CD4-positive, alpha-beta T cell treated with Interferon gamma for 1 hour (primary cell): ENCODE measurements around the gene FNBP1L.

Experiments
- DNase-seq: peaks from one replicate; pipeline ENCODE4 v3.0.0-alpha.2; 2020

The FNBP1L gene

DNA sequence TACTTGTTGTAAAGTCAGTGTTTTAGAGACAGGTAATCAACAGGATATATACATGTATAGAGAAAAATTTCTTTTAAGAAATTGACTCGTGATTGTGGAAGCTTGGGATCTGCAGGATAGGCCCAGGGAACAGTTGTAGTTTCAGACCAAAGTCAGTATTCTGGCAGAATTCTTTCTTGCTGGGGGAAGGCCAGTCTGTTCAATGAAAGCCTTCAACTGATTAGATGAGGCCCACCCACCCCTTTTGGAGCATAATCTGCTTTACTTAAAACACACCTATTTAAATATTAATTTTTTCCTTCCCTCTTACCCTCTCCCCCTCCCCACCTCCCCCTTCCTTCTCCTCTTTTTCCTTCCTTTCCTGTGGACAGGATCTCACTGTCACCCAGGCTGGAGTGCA lies 48.0 kb downstream of the FNBP1L start:
- no peak for DNase-seq

DNA sequence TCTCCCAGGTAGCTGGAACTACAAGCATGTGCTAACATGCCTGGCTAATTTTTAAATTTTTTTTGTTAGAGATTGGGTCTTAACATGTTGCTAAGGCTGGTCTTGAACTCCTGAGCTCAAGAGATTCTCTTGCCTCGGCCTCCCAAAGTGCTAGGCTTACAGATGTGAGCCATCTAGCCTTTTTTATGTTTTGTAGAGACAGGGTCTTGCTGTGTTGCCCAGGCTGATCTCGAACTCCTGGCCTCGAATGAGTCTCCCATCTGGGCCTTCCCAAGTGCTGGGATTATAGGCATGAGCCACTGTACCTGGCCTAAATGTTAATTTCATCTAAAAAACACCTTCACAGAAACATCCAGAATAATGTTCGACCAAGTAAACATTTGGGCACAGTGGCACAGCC lies 48.6 kb downstream of the FNBP1L start:
- no peak for DNase-seq

DNA sequence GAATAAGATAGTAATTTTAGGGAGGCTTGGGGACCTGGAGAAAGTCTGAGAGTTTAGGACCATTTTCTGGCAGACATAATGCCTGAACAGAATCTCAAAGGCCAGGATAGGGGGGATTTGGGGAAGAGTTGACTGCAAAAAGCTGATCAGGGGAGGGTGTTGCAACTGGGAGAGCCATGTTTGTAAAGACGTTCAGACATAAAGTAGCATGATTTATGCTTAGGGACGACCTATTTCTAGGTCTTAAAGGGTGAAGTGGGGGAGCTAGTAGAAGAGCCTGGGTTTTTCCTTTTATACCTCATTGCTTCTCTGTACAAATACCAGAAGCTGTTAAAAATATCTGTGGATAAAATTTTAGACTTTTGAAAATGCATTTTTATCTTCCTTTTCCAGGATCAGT lies 51.2 kb downstream of the FNBP1L start:
- DNase-seq = no peak

DNA sequence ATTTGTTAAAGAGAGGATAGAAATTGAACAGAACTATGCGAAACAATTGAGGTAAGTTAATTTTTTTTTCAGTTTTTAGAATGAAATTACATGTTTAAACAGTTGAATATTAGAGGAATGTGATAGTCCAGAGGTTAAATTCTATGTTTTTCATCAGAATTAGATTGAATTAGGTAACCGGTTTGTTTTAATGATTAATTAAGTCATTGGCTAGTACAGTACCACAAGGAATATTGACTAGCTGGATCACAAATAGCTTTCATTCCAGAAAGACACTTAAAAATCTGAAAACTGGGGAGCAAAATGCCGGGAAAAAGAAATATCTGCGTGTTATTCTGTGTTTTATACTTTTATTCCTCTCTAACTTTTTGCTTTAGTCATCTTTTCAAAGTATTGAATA lies 51.6 kb downstream of the FNBP1L start:
- no peak for DNase-seq

DNA sequence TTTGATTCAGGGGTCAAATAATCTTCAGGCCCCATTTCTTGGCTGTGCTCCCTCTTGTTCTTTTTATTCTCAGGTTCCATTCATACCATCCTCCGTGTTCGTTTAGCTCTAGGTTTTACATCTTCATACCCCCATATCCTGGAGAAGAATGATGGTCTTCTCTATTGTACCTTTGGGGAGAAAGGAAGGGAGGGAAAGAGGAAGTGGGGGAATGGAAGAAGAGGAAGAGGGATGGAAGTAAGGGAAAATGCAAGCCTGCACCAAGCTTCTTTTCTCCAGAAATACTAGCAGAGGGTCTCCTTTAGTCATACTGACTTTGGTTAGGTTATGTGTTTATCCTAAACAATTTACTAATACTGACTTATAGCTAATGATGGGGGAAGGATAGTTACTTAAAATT lies 52.4 kb downstream of the FNBP1L start:
- DNase-seq = no peak

DNA sequence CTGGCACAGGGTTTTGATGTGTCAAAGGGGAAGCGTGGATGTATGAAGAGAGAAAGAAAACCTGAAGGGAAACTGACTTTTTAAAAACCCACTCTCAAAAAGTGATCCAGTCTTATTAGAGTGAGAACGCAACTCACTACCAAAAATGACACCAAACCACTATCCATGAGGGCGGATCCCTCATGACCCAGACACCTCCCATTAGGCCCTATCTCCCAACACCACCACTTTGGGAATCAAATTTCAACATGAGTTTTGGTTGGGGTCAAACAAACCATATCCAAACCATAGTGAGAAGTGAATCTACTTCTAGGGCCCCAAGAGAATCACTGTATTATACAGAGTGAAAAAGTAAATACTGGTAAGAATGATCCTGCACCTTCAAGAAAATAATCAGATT lies 53.5 kb downstream of the FNBP1L start:
- no peak for DNase-seq

DNA sequence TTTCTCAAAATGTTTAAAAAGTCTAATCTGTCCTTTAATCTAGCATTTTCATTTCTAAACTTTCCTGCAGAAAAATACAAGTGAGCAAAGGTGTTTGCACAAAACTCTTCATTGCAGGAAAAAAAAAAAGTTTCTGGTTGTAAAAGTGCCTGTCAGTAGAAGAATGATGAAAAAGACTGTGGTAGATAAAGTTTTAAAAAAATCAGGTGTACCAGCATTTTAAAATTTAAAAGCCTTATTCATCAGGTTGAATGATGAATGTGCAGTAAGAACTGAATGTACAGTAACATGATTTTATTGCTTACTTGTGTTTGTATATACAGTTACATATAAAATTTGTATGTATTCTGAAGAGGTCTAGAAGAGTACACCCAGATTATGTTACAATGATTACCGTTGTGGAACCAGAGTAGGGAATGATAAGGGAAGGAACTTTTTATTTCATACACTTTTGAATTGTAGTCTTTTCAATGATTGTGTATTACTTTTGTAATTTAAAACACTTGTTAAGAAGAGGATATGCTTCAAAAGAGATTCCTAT lies 54.0 kb downstream of the FNBP1L start:
- no peak for DNase-seq

DNA sequence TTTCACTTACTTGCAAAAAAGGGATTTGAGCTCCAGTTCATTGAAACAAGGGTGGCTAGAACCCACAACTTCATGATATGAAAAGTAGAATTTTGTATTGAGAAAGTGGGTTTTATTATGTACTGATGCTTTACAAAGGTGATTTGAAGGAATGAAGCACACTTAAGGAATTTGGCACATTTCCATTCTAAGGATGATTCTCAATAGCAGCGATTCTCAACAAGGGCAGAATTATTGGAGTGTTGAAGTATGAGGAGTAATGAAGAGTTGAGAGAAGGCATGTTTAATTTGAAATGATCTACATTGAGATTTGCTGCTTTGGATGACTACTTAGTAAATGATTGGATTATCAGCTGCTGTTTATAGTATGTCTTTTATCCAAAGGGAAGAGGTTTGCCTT lies 54.7 kb downstream of the FNBP1L start:
- no peak for DNase-seq

DNA sequence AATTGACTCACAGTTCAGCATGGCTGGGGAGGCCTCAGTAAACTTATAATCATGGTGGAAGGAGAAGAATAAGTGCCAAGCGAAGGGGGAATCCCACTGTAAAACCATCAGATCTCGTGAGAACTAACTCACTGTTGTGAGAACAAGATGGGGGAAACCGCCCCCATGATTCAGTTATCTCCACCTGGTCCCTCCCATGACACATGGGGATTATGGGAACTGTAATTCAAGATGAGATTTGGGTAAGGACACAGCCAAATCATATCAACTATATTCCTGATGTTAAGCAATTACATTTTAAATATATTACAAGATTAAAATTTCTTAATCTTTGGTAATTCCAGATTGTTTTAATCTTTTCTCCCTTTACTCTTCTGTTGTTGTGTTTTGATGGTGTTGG lies 55.2 kb downstream of the FNBP1L start:
- DNase-seq = no peak

DNA sequence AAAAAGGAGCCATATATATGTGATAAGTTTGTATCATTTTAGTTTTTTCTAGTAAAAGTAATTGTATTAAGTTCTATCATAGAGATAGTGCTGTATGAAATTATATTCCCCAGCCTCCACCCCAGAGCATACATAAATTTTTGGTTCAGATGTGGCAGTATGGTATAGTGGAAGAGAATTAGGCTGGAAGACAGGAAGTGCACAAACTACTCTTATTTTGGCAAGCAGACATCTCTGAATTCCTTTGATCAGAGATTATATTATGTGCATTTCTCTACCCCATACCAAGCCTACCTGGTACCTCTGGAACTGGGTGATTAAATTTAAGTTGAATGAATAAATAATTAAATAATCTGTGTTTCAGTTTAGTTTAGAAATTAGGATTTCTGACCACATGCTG lies 55.9 kb downstream of the FNBP1L start:
- DNase-seq = no peak

DNA sequence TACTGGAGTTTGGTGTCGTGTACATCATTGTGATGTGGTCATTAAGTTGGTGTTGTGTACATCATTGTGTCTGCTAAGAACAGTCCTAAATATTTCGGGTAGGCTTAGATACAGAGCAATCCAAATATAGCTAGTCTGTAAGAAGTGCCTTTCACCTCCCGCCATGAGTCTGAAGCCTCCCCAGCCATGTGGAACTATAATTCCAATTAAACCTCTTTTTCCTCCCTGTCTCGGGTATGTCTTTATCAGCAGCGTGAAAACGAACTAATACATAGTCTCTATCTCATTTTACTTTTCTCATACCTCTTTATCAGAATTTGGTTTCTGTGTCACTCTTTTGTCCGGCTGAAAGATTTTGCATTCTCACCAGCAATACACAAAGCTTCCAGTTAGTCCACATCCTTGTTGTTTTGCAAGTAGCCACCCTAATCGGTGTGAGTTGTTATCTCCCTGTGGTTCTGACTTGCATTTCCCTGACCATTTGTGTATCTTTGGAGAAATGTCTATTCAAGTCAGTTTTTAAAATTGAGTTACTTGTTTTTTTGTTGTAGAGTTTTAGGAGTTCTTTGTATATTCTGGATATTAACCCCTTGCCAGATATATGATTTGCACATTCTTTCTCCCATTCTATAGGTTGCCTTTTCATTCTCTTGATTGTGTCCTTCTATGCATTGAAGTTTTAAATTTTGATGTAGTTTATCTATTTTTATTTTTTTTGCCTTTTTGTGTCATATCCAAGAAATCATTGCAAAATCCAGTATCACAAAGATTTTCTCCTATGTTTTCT lies 56.5 kb downstream of the FNBP1L start:
- DNase-seq = no peak

DNA sequence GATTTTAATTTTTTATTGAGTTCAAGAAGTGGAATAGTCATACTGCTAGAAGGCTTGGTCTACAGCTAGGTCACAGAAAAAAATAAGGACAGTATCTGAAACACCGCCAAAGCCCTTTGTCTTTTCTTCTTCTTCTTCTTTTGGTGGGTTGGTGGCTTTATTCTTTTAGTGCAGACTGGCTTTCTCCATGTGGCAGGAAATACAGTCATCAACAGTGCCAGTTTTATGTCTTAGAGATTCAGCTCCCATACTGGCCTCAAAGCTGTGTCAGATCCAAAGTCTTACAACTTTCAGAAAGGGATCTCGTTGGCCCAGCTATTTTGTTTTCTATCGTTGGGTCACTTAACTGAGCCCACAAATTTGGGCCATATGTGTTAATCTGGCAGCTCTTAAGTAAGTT lies 58.2 kb downstream of the FNBP1L start:
- no peak for DNase-seq

DNA sequence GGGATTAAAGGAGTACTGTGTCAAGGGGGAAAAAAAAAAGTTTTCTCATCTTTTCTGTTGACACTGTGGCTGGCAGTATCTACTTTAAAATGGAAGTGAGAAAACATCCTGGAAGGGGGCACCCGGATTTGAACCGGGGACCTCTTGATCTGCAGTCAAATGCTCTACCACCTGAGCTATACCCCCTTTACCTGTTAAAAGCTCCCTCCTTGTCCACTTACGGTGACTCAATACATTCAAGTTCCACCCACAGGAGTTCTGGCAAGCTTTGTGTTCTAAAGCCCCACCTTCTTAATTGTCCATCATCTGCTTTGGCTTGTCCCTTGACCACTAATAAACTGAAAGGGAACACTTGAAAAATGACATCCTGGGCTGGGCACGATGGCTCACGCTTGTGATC lies 68.2 kb downstream of the FNBP1L start:
- DNase-seq = no peak

DNA sequence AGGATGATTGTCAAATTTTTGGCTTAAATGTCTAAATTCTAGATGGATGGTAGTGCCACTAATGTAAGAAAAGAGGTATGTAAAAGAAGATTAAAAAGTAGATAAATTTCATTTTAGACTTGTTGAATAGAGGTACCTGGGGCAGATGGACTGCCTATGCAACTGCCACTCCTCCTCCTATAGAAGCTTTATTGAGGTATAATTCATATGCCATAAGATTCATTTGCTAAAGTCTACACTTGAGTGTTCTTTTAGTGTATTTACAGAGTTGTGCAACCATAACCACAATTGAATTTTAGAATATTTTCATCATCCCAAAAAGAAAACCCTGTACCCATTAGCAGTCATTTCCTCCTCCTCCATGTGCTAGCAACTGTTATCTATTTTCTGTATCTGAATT lies 70.6 kb downstream of the FNBP1L start:
- no peak for DNase-seq

DNA sequence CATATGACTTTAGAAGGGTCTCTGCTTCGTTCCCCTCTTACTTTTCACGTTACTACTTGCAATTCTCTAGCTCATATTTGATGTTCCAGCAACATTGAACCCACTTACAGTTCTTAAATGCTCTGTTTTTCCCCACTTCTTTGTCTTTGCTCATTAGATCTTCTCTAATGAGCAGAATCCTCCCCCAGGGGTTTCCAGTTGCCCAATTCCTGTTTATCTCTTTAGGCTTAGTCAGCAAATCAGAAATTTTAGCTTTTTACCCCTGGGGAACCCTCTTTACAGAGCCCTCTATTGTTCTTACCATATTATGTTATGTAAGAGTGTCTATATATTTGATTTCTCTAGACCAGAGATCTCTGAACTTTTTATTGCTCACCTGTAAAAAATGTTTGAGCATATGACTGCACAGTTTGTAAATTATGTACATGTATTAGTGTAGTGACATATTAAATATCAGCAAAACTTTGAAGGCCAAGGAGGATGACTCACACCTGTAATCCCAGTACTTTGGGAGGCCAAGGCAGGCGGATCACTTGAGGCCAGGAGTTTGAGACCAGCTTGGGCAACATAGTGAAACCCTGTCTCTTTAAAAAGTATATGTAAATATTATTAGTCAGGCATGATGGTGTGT lies 71.4 kb downstream of the FNBP1L start:
- no peak for DNase-seq

DNA sequence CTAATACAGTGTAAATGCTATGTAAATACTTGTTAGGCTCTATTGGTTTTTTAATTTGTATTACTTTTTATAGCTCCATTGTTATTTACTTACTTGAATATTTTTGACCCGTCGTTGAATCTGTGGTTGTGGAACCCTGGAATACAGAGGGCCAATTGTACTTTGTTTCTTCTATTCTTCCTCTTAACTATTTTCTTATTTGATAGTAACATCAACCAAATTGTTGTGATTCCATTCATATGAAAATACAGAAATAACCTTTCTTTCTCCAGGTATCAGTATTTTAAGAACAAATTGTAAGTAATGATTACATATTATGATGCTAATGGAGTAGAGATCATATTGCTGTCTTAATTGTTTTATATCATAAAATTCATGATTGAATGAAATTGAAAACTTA lies 73.7 kb downstream of the FNBP1L start:
- DNase-seq = no peak

DNA sequence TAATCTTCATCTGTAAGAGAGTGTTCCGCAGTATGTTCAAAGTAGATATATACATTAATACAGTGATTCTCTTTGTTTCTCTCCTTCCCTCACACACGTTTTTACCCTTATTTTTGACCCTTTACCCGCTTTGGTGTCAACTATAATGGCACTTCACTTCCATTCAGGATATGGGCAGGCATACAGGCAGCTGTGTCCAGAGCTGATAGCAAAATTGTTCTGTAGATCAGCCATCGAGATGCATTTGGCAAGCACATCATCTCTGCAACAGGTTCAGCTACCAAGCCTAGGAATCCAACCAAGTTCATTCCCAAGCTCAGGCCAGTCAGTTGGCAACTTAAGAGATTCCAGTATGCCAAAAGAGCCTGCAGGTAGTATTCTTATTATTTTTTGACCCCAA lies 74.8 kb downstream of the FNBP1L start:
- no peak for DNase-seq

DNA sequence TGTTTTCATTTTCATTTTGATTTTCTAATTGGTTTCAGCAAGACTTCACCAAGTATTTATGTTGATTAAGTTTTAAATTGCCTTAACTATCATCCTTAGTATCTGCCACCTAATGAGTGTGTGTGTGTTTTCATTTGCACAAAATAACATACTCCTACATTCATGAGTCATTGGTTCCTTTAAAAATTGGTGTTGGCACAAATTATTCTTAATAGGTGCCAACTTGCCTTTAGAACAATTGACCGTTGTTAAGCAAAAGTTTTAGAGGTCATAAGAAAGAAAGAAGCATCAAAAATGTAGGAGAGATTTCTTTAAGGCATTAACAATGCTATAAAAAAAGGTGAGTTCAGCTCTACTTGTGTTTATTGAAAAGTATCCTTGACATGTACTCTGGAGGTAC lies 77.5 kb downstream of the FNBP1L start:
- no peak for DNase-seq

DNA sequence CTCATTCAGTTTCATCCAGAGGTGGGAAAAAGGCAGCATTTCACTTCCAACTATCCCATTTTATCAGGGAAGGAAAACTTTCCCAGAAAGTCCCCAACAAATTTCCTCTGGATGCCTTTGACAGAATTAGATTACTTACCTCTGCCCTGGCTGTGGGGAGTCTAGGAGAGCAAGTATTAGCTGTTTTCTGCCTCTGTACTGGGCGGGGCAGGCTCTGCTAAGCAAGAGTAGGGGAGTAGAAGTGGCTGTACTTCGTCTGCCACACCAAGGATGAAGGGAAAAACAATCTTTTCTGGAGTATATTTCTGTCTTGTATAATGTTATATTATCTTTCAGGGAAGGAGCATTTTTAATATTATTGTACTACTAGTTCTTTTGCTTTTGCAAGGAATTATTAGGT lies 78.5 kb downstream of the FNBP1L start:
- no peak for DNase-seq

DNA sequence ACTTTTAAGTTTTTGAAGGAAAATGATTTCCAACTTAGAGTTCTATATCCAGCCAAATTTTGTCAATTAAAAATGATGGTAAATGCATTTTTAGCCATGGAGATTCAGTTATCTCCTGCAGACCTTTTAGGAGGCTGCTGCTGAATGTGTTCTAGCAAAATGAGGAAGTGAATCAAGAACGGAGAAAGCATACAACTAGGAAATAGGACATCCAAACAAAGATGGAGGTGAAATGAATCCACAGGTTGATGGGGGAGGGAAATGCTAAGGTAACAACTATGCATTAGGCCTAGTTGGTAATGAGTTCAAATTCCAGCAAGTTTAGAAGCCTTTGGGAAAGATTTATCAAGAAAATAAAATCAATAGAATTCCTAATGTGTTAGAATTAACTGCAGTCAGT lies 80.5 kb downstream of the FNBP1L start:
- no peak for DNase-seq

DNA sequence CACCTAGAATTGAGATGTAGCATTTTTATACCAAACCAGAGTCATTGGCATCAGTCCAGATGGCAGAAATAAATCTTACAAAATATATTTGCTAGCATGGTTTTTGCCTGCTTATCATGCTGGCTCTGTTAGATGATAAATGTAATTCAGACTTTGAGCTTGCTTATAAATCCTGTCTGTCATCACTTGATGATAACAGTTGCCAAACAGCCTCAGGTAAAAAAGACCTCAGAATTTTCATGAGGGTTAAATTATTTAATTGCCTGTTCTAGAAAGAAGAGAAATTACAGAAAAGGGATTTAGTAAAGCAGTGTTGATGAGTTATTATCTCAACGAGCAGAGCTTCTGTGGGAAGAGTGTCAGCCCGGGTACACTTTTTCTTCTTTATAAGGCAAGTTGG lies 83.3 kb downstream of the FNBP1L start:
- no peak for DNase-seq

DNA sequence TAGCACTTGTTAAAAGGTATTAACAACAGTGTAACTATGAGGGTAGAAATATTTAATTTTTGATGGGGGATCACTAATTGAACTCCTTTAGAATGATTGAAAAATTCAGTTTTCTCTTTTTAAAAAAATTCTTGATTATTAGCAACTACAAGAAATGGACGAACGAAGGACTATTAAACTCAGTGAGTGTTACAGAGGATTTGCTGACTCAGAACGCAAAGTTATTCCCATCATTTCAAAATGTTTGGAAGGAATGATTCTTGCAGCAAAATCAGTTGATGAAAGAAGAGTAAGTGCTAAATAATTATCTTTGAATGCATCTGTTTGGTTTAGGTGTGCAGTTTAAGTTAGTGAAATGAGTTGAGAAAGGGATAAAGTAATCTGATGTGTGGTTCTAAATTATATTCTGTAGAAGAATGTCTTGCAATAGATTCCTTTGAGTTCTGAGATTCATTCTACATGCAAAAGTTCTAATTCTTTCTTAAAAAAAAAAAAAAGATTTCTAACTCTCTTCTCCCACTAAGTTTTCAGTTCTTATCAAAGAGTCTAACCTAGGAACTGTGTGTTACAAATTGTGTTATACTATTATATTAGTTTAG lies 85.0 kb downstream of the FNBP1L start:
- DNase-seq = no peak

DNA sequence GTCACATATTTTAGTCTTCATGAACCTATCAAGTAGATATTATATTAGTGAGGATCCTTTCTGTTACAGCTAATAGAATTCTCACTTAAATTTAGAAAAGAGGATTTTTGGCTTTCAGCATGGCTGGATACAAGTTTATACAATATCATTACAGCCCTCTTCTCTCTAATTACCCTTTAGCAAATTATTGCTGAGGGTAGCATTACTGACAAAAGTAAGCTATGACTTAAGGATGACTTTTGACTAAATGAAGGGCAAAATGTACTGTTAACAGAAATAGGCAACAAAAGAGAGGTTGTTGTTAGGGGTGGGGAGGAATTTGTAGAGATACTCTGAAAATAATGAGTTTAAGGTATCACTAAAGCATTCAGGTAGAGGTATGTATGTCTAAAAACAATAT lies 85.8 kb downstream of the FNBP1L start:
- no peak for DNase-seq

DNA sequence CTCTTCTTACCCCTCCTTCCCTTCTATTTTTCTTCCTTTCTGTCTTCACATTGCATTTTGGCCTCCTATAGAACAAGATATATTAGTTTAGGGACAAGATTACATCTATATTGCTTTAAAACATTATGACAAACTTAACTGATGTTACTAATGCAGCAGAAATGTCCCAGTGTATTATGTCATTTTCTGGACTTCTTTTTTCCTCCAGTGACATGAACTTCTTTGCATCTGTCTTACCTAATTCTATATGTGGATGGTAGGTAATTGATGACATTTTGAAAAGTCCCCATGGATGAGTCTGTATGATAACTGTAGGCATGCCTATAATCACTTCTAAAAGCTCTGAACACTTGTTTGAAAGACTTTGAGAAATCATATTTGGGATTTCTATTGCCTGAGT lies 89.5 kb downstream of the FNBP1L start:
- no peak for DNase-seq
